ENCODE results near the gene LILRA5. TPM values are rescaled to one million over a fixed set of nuclear protein-coding genes. Genes with fewer than 3 reads are reported as not detected.

Gene LILRA5
- total and polyA plus RNA-seq, 2 of the 4 experiments (the other 2 are of a cell fraction): not detected

- Histone ChIP-seq H3K9me1 (ENCODE audit: insufficient read depth, low read length) (no peaks in the 10 kb centered on the region), H3K9ac (ENCODE audit: low read depth, low read length) (no peak overlapping the region), H3K36me3 (ENCODE audit: control insufficient read depth, insufficient read depth, low read length) (no peaks in the 10 kb centered on the region), H4K5ac (ENCODE audit: low read depth, low read length) (no peak overlapping the region), H4K91ac (ENCODE audit: insufficient read depth, low read depth, low read length) (no peak overlapping the region), H3K4me3 (ENCODE audit: insufficient read depth, low read depth, low read length) (no peak overlapping the region), H3K4me1 (ENCODE audit: control insufficient read depth, insufficient read depth, low read length) (no peaks in the 10 kb centered on the region), H2AFZ (replicated peaks; ENCODE audit: low read length, poor library complexity) (no peak overlapping the region), H2BK120ac (ENCODE audit: low read depth, low read length) (no peak overlapping the region), H3K27ac (ENCODE audit: insufficient read depth, low read length) (no peak overlapping the region), H3K18ac (ENCODE audit: low read depth, low read length) (no peak overlapping the region), H4K8ac (ENCODE audit: low read depth in 2 of 2, low read length in 2 of 2) (no peak overlapping the region), H3K4ac (ENCODE audit: low read depth, low read length) (no peak overlapping the region), H2AK5ac (ENCODE audit: low read depth, low read length) (no peak overlapping the region), H2BK20ac (ENCODE audit: low read depth, low read length) (no peak overlapping the region), H3K14ac (replicated peaks; ENCODE audit: low read depth, low read length) (no peak overlapping the region), H3K56ac (ENCODE audit: extremely low read depth, insufficient read depth, low read length) (no peak overlapping the region), H3K79me1 (ENCODE audit: low read depth in 1 of 2, low read length in 2 of 2) (no peaks in the 10 kb centered on the region), H3K4me2 (ENCODE audit: low read depth, low read length) (no peak overlapping the region), H4K20me1 (ENCODE audit: insufficient read depth, low read length) (no peaks in the 10 kb centered on the region), H2BK15ac (ENCODE audit: low read depth, low read length) (no peak overlapping the region), H2AK9ac (replicated peaks; ENCODE audit: low read depth, low read length, poor library complexity) (no peak overlapping the region), H3K9me3 (ENCODE audit: control insufficient read depth, insufficient read depth, low read length) (0 out of 2 replicates have a peak, but pooled peaks cover 1% of the 10 kb centered on the region), H2BK5ac (ENCODE audit: low read depth, low read length, poor library complexity, severe bottlenecking) (no peak overlapping the region), H3K23ac (ENCODE audit: low read depth, low read length) (no peak overlapping the region), H3K27me3 (ENCODE audit: control insufficient read depth, insufficient read depth, low read length) (no peaks in the 10 kb centered on the region)
- DNase-seq (no peak), ATAC-seq (ENCODE audit: low read depth) (no peak)
- in situ Hi-C loops (cut with MboI; ENCODE audit: low sequenced_read_pairs): loop anchor here (5.0 kb wide), 1 partner anchor 279 kb away; no protein-coding TSS in a partner anchor
- no TSS peak for BruUV-seq (replicated peaks)
- WGBS, 2 experiments (ENCODE audit: extremely low coverage in 2 of 2, insufficient read length in 1 of 2): no CpG with 5 or more reads among the region's 4 CpGs
- dilution Hi-C loops (cut with HindIII; ENCODE audit: low sequenced_read_pairs, unreplicated experiment): no loop called here
- intact Hi-C loops (cut with micrococcal nuclease): no loop called here
- ChIA-PET CTCF (no interaction called here), POLR2A (ENCODE audit: unreplicated experiment) (no interaction called here)
- TF ChIP-seq SMC3 (IDR thresholded peaks at IDR 0.05; ENCODE audit: low read depth, low read length): no peak
- no peak for TF ChIP-seq RAD21 (IDR thresholded peaks at IDR 0.05; ENCODE audit: low read length)
- no peak for TF ChIP-seq MAZ (IDR thresholded peaks at IDR 0.05; ENCODE audit: borderline replicate concordance, low read depth, low read length)
- no peak for TF ChIP-seq BHLHE40 (IDR thresholded peaks at IDR 0.05; ENCODE audit: low read depth, low read length)
- TF ChIP-seq RFX5 (IDR thresholded peaks at IDR 0.05; ENCODE audit: low read depth, low read length): no peak
- TF ChIP-seq CHD1 (IDR thresholded peaks at IDR 0.05; ENCODE audit: low read depth, low read length): no peak
- no peak for TF ChIP-seq MAFK (IDR thresholded peaks at IDR 0.05; ENCODE audit: low read depth, low read length)
- no peak for TF ChIP-seq MXI1 (IDR thresholded peaks at IDR 0.05; ENCODE audit: borderline replicate concordance, low read depth, low read length)
- no peak for TF ChIP-seq NFE2L2 (IDR thresholded peaks at IDR 0.05; ENCODE audit: low read depth, low read length)
- no peak for TF ChIP-seq USF2 (IDR thresholded peaks at IDR 0.05; ENCODE audit: low read depth, low read length)
- no peak for TF ChIP-seq POLR2A (IDR thresholded peaks at IDR 0.05; ENCODE audit: low read depth, low read length)
- TF ChIP-seq RCOR1 (IDR thresholded peaks at IDR 0.05; ENCODE audit: insufficient replicate concordance, low read length): no peak
- TF ChIP-seq ELK1 (IDR thresholded peaks at IDR 0.05; ENCODE audit: borderline replicate concordance, low read depth, low read length): no peak
- no peak for TF ChIP-seq CTCF (conservative IDR thresholded peaks at IDR 0.05; ENCODE audit: low read depth, low read length)
- no peak for TF ChIP-seq CEBPB (IDR thresholded peaks at IDR 0.05; ENCODE audit: low read depth, low read length)
- TF ChIP-seq FOS (IDR thresholded peaks at IDR 0.05; ENCODE audit: low read depth, low read length): no peak
Observed at GRCh38 chr19:54298357-54299125, 14.4 kb downstream of the LILRA5 start.

Measured in IMR-90 (cell line).